ENCODE measurements around the gene CEP131. TPM values are rescaled to one million over a fixed set of nuclear protein-coding genes. Genes with fewer than 3 reads are reported as not detected.

Gene CEP131
- total and polyA plus RNA-seq, 4 donors: 5.0 to 86.6 (median 9.0) TPM

- DNase-seq (no peak), ATAC-seq (ENCODE audit: low FRiP score) (no peak)
- Histone ChIP-seq H3K36me3 (ENCODE audit: control insufficient read depth in 1 of 2, insufficient read depth in 2 of 2, low read length in 1 of 2) (no peaks in the 10 kb centered on the region), H3K9me3 (ENCODE audit: control insufficient read depth, low read length) (no peaks in the 10 kb centered on the region), H3K27me3 (ENCODE audit: control insufficient read depth in 1 of 2, insufficient read depth in 2 of 2, low read length in 1 of 2) (no peaks in the 10 kb centered on the region), H3K4me3 (ENCODE audit: low read length in 2 of 2) (no peak overlapping the region), H3K4me1 (ENCODE audit: control insufficient read depth in 1 of 2, insufficient read depth in 2 of 2, low read length in 2 of 2) (no peaks in the 10 kb centered on the region), H3K27ac (ENCODE audit: low read depth in 1 of 2, low read length in 2 of 2) (no peak overlapping the region)
- WGBS, 2 donors: 87 to 92% methylated on average over 24 to 34 of the region's 34 CpGs
- intact Hi-C loops (cut with DNase I): no loop called here
Observed at GRCh38 chr17:81192386-81193050, 30.2 kb downstream of the CEP131 start.

DNA sequence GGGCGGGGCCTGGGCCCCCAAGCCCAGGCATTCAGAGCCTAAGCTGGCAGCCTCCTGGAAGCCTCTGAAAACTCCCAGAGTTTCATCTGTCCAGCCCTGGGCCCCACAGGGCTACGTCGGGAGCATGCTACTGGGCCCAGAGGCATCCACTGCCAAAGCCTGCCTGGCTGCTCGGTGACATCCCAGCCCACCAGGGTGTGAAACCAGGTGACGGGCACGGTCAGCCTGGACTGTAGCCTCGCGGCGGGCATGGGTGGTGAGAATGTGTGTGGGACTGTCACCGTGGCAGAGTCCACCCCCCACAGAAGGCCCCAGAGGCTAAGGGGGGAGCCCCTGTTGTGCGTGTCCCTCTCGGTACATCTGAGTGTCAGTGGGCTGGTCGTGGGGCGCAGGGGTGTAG lies 31.1 kb downstream of the CEP131 start:
- Histone ChIP-seq H3K27ac (ENCODE audit: low read depth in 1 of 2, low read length in 2 of 2) (no peak overlapping the region), H3K36me3 (ENCODE audit: control insufficient read depth in 1 of 2, insufficient read depth in 2 of 2, low read length in 1 of 2) (no peaks in the 10 kb centered on the region), H3K4me1 (ENCODE audit: control insufficient read depth in 1 of 2, insufficient read depth in 2 of 2, low read length in 2 of 2) (no peaks in the 10 kb centered on the region), H3K27me3 (ENCODE audit: control insufficient read depth in 1 of 2, insufficient read depth in 2 of 2, low read length in 1 of 2) (no peaks in the 10 kb centered on the region), H3K9me3 (ENCODE audit: control insufficient read depth, low read length) (no peaks in the 10 kb centered on the region), H3K4me3 (ENCODE audit: low read length in 2 of 2) (no peak overlapping the region)
- no peak for ATAC-seq (ENCODE audit: low FRiP score)
- DNase-seq: no peak
- intact Hi-C loops (cut with DNase I): no loop called here
- 91 to 95% methylated on average over 14 of the region's 14 CpGs for WGBS, 2 donors

DNA sequence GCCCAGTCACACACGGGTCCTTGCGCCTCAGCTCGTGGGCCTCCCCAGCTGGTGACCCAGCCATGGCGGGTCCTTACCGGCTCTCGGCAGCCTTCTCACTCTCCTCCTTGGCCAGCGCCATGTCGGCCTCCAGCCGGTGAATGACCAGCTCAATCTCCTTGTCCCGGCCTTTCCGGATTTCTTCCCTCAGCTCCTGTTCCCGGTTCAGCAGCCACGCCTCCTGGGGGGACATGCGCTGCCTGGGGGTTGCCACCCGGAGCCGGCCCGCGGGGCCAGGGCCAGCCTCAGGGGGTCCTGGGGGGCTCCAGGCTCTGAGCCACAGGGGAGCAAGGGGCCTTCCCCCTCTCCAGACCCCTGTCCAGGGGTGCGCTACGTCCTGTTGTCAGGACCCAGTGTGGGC lies 31.6 kb downstream of the CEP131 start:
- no peak overlapping the region for H3K4me3 ChIP-seq (ENCODE audit: low read length in 2 of 2)
- H3K4me1 ChIP-seq (ENCODE audit: control insufficient read depth in 1 of 2, insufficient read depth in 2 of 2, low read length in 2 of 2): no peaks in the 10 kb centered on the region
- ATAC-seq (ENCODE audit: low FRiP score) (no peak), DNase-seq (no peak)
- H3K9me3 ChIP-seq (ENCODE audit: control insufficient read depth, low read length): no peaks in the 10 kb centered on the region
- intact Hi-C loops (cut with DNase I): no loop called here
- 92 to 94% methylated on average over 20 of the region's 20 CpGs for WGBS, 2 donors
- no peaks in the 10 kb centered on the region for H3K27me3 ChIP-seq (ENCODE audit: control insufficient read depth in 1 of 2, insufficient read depth in 2 of 2, low read length in 1 of 2)
- no peaks in the 10 kb centered on the region for H3K36me3 ChIP-seq (ENCODE audit: control insufficient read depth in 1 of 2, insufficient read depth in 2 of 2, low read length in 1 of 2)
- H3K27ac ChIP-seq (ENCODE audit: low read depth in 1 of 2, low read length in 2 of 2): no peak overlapping the region

DNA sequence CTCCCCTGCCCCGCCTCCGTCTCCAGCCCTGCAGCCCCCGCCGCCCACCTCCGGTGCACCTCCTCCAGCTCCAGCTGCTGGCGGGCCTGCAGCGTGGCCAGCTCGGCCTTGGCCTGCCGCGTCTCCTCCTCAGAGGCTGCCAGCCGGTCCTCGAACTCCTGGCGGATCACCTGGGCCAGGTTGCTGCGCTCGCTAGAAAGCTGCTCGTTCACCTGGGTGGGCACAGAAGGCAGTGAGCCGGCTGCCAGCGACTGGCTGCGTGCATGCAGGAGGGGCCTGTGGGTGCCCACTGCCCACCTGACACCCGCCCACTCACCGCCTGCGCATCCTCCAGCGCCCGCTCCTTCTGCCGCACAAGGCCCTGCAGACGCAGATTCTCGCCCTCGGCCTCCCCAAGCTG lies 32.2 kb downstream of the CEP131 start:
- 96% methylated on average over 23 to 28 of the region's 28 CpGs for whole genome bisulfite sequencing, 2 donors

GRCh38 chr17:81189670-81190530 lies 32.9 kb downstream of the CEP131 start:
- Histone ChIP-seq H3K27ac (ENCODE audit: low read depth in 1 of 2, low read length in 2 of 2) (no peak overlapping the region), H3K36me3 (ENCODE audit: control insufficient read depth in 1 of 2, insufficient read depth in 2 of 2, low read length in 1 of 2) (no peaks in the 10 kb centered on the region)

More for the DNA sequence above, 32.2 kb downstream of the CEP131 start:
- Histone ChIP-seq H3K36me3 (ENCODE audit: control insufficient read depth in 1 of 2, insufficient read depth in 2 of 2, low read length in 1 of 2) (no peaks in the 10 kb centered on the region), H3K4me3 (ENCODE audit: low read length in 2 of 2) (no peak overlapping the region), H3K27me3 (ENCODE audit: control insufficient read depth in 1 of 2, insufficient read depth in 2 of 2, low read length in 1 of 2) (no peaks in the 10 kb centered on the region), H3K9me3 (ENCODE audit: control insufficient read depth, low read length) (no peaks in the 10 kb centered on the region), H3K4me1 (ENCODE audit: control insufficient read depth in 1 of 2, insufficient read depth in 2 of 2, low read length in 2 of 2) (no peaks in the 10 kb centered on the region), H3K27ac (ENCODE audit: low read depth in 1 of 2, low read length in 2 of 2) (no peak overlapping the region)
- no peak for ATAC-seq (ENCODE audit: low FRiP score)
- intact Hi-C loops (cut with DNase I): no loop called here
- DNase-seq: no peak

GRCh38 chr17:81189016-81189415 lies 33.7 kb downstream of the CEP131 start:
- Histone ChIP-seq H3K36me3 (ENCODE audit: control insufficient read depth in 1 of 2, insufficient read depth in 2 of 2, low read length in 1 of 2) (no peaks in the 10 kb centered on the region), H3K9me3 (ENCODE audit: control insufficient read depth, low read length) (no peaks in the 10 kb centered on the region), H3K27ac (ENCODE audit: low read depth in 1 of 2, low read length in 2 of 2) (no peak overlapping the region), H3K27me3 (ENCODE audit: control insufficient read depth in 1 of 2, insufficient read depth in 2 of 2, low read length in 1 of 2) (no peaks in the 10 kb centered on the region), H3K4me3 (ENCODE audit: low read length in 2 of 2) (no peak overlapping the region), H3K4me1 (ENCODE audit: control insufficient read depth in 1 of 2, insufficient read depth in 2 of 2, low read length in 2 of 2) (no peaks in the 10 kb centered on the region)
- intact Hi-C loops (cut with DNase I): no loop called here
- 91 to 93% methylated on average over 7 of the region's 7 CpGs for WGBS, 2 donors
- no peak for DNase-seq
- ATAC-seq (ENCODE audit: low FRiP score): no peak

More at GRCh38 chr17:81189670-81190530, 32.9 kb downstream of the CEP131 start:
- H3K4me3 ChIP-seq (ENCODE audit: low read length in 2 of 2): no peak overlapping the region
- 85 to 86% methylated on average over 27 of the region's 27 CpGs for WGBS, 2 donors
- DNase-seq (no peak), ATAC-seq (ENCODE audit: low FRiP score) (no peak)
- H3K27me3 ChIP-seq (ENCODE audit: control insufficient read depth in 1 of 2, insufficient read depth in 2 of 2, low read length in 1 of 2): no peaks in the 10 kb centered on the region
- intact Hi-C loops (cut with DNase I): no loop called here
- H3K4me1 ChIP-seq (ENCODE audit: control insufficient read depth in 1 of 2, insufficient read depth in 2 of 2, low read length in 2 of 2): no peaks in the 10 kb centered on the region
- H3K9me3 ChIP-seq (ENCODE audit: control insufficient read depth, low read length): no peaks in the 10 kb centered on the region

GRCh38 chr17:81188491-81188840 lies 34.3 kb downstream of the CEP131 start:
- H3K27me3 ChIP-seq (ENCODE audit: control insufficient read depth in 1 of 2, insufficient read depth in 2 of 2, low read length in 1 of 2): no peaks in the 10 kb centered on the region
- no peak for DNase-seq
- WGBS, 2 donors: 94 to 96% methylated on average over 12 of the region's 12 CpGs
- H3K4me1 ChIP-seq (ENCODE audit: control insufficient read depth in 1 of 2, insufficient read depth in 2 of 2, low read length in 2 of 2): no peaks in the 10 kb centered on the region
- H3K36me3 ChIP-seq (ENCODE audit: control insufficient read depth in 1 of 2, insufficient read depth in 2 of 2, low read length in 1 of 2): no peaks in the 10 kb centered on the region
- no peak overlapping the region for H3K27ac ChIP-seq (ENCODE audit: low read depth in 1 of 2, low read length in 2 of 2)
- intact Hi-C loops (cut with DNase I): no loop called here
- no peak for ATAC-seq (ENCODE audit: low FRiP score)
- H3K9me3 ChIP-seq (ENCODE audit: control insufficient read depth, low read length): no peaks in the 10 kb centered on the region
- H3K4me3 ChIP-seq (ENCODE audit: low read length in 2 of 2): no peak overlapping the region

DNA sequence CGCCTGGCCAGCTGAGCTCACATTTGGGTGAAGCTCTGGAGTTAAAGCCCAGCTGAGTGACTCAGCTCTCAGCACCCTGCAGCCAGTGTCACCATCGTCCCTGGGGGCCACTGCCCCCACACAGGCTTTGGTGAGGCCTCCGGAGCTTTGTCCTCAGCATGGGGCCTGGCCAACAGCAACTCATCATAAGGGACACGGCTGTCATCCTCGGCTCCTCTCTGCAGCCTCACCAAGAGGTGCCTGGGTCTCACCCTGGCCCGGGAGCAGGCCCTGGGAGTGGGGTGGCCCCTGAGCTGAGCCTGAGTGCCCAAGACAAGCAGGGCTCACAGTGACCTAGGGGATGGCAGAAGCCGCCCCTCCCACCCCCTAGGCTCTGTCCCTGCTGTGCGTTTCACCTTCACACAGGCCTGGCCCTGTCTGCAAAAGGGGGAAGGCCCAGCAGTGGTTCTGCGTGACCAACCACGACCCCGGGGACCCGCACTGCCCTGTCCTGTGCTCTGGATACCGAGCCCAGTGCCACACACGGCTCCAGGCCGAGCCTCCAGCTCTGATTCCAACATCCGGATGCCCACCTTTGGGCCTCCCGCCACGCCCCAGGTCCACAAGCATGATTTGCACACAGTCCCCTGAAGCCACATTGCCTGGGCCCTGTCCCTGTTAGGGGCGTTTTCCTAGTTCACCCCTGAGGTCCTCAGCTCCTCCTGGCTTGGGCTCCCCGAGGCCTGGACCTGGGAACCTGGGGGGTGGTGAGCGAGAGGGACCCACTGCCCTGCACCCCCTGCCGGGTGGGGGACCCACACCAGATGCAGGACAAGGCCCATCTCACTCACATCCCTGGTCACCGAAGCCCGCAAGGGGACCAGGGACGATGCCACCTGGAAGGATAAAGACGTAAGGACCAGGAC lies 34.9 kb downstream of the CEP131 start:
- DNase-seq: no peak
- no peaks in the 10 kb centered on the region for H3K9me3 ChIP-seq (ENCODE audit: control insufficient read depth, low read length)
- WGBS, 2 donors: 87 to 89% methylated on average over 26 of the region's 26 CpGs
- H3K27me3 ChIP-seq (ENCODE audit: control insufficient read depth in 1 of 2, insufficient read depth in 2 of 2, low read length in 1 of 2): no peaks in the 10 kb centered on the region
- intact Hi-C loops (cut with DNase I): no loop called here
- no peaks in the 10 kb centered on the region for H3K4me1 ChIP-seq (ENCODE audit: control insufficient read depth in 1 of 2, insufficient read depth in 2 of 2, low read length in 2 of 2)
- H3K4me3 ChIP-seq (ENCODE audit: low read length in 2 of 2): no peak overlapping the region
- ATAC-seq (ENCODE audit: low FRiP score): no peak
- no peaks in the 10 kb centered on the region for H3K36me3 ChIP-seq (ENCODE audit: control insufficient read depth in 1 of 2, insufficient read depth in 2 of 2, low read length in 1 of 2)
- H3K27ac ChIP-seq (ENCODE audit: low read depth in 1 of 2, low read length in 2 of 2): no peak overlapping the region
